HCT116 (cell line): Measurements from ENCODE around the gene HAAO. TPM values are rescaled to one million over a fixed set of nuclear protein-coding genes. Genes with fewer than 3 reads are reported as not detected.

Experiments
- ATAC-seq: fragments of 200-7000 bp; cut with Tn5 transposase; 2 replicates; pipeline ENCODE4 v1.9.1; 2020; ENCODE audit warnings: mild to moderate bottlenecking, moderate library complexity
- BruUV-seq: library from RNA; stranded (reverse); fragments of 400-500 nt; replicated peaks from 2 replicates; lab custom pipeline; 2021; lab: Mats Ljungman, UMichigan
- CTCF ChIA-PET: fragments of 300-600 bp; sonication (Branson Sonifier 250); formaldehyde crosslinking; loops from one replicate; lab custom pipeline; 2021; ENCODE audit warnings: antibody characterized with exemption; lab: Charles Lee
- POLR2A ChIA-PET: fragments of 300-600, 350-600 bp; sonication (Branson Sonifier 250); formaldehyde crosslinking; loops from one replicate; lab custom pipeline; 2021; ENCODE audit warnings: antibody characterized with exemption; lab: Charles Lee
- RAD21 ChIA-PET, 2 experiments: fragments of 300-600 bp; sonication (Branson Sonifier 250); formaldehyde crosslinking; loops; one replicate each; lab custom pipeline; 2023; ENCODE audit warnings: low total read pairs in 2 of 2; ENCODE audit not compliant: uncharacterized antibody in 2 of 2, unreplicated experiment in 2 of 2, low non-redundant PET in 1 of 2; lab: Charles Lee
- DNase-seq: peaks from one replicate; pipeline ENCODE4 v3.0.0-alpha.2; 2010; ENCODE audit warnings: low read depth, low spot score
- H2AFZ ChIP-seq: fragments of 200-600 bp; shearing (Covaris generic), sonication (generic); 2 replicates; pipeline ENCODE4 v1.6.1; 2017; ENCODE audit warnings: low read depth, mixed run types, mixed read lengths, antibody characterized with exemption, low read length; ENCODE audit not compliant: poor library complexity, severe bottlenecking
- H3K27ac ChIP-seq: 2 replicates; pipeline ENCODE4 v1.5.1; 2012; ENCODE audit warnings: low read depth, low read length
- H3K27me3 ChIP-seq: fragments of 200-600 bp; sonication (generic); 2 replicates; pipeline ENCODE4 v1.6.1; 2016; ENCODE audit warnings: mixed run types, low read length, mixed read lengths; ENCODE audit not compliant: insufficient read depth
- H3K36me3 ChIP-seq, 2 experiments: fragments of 200-500 bp in 1 of 2; fragments of 200-600 bp in 1 of 2; sonication (Bioruptor generic) in 1 of 2; sonication (generic) in 1 of 2; 2 replicates each; pipeline versions ENCODE4 v1.5.1 to v1.6.1; 2014 to 2016; ENCODE audit warnings: low read length in 2 of 2, inconsistent platforms in 1 of 2, mixed read lengths in 1 of 2, mixed run types in 1 of 2; ENCODE audit not compliant: insufficient read depth in 2 of 2, control insufficient read depth in 1 of 2
- H3K4me1 ChIP-seq, 2 experiments: fragments of 200-600 bp in 1 of 2; sonication (generic) in 1 of 2; 2 replicates each; pipeline versions ENCODE4 v1.5.1 to v1.6.1; 2012 to 2017; ENCODE audit warnings: low read length in 2 of 2, inconsistent platforms in 1 of 2, mild to moderate bottlenecking in 1 of 2, mixed read lengths in 1 of 2, mixed run types in 1 of 2, moderate library complexity in 1 of 2; ENCODE audit not compliant: insufficient read depth in 2 of 2, control insufficient read depth in 1 of 2
- H3K4me2 ChIP-seq: fragments of 200-600 bp; sonication (generic); 2 replicates; pipeline ENCODE4 v1.6.1; 2017; ENCODE audit warnings: mixed run types, low read length, mixed read lengths
- H3K4me3 ChIP-seq, 2 experiments: fragments of 200-600 bp in 1 of 2; sonication (generic) in 1 of 2; replicated peaks in 1 of 2; 2 replicates each; pipeline ENCODE4 v1.5.1; 2011 to 2016; ENCODE audit warnings: low read length in 2 of 2, control low read depth in 1 of 2, low read depth in 1 of 2, mild to moderate bottlenecking in 1 of 2, mixed read lengths in 1 of 2, mixed run types in 1 of 2
- H3K79me2 ChIP-seq: fragments of 200-600 bp; sonication (generic); 2 replicates; pipeline ENCODE4 v1.6.1; 2017; ENCODE audit warnings: mild to moderate bottlenecking, mixed run types, low read length, moderate library complexity, mixed read lengths; ENCODE audit not compliant: insufficient read depth
- H3K9ac ChIP-seq: fragments of 200-600 bp; sonication (generic); 2 replicates; pipeline ENCODE4 v1.6.1; 2016; ENCODE audit warnings: low read length, mixed read lengths
- H3K9me2 ChIP-seq: fragments of 200-600 bp; sonication (generic), shearing (Covaris generic); 2 replicates; pipeline ENCODE4 v1.6.1; 2017; ENCODE audit warnings: mixed run types, mild to moderate bottlenecking, moderate library complexity; ENCODE audit not compliant: insufficient read depth
- H3K9me3 ChIP-seq, 2 experiments: fragments of 200-500 bp in 1 of 2; fragments of 200-600 bp in 1 of 2; sonication (Bioruptor generic) in 1 of 2; sonication (generic) in 1 of 2; 2 replicates each; pipeline ENCODE4 v1.6.1; 2014 to 2017; ENCODE audit warnings: low read length in 2 of 2, mixed read lengths in 2 of 2, inconsistent platforms in 1 of 2, low read depth in 1 of 2, mild to moderate bottlenecking in 1 of 2, mixed run types in 1 of 2, moderate library complexity in 1 of 2; ENCODE audit not compliant: control insufficient read depth in 1 of 2, insufficient read depth in 1 of 2
- H4K20me1 ChIP-seq: fragments of 200-600 bp; sonication (generic), shearing (Covaris generic); 2 replicates; pipeline ENCODE4 v1.6.1; 2017; ENCODE audit warnings: mixed run types, mild to moderate bottlenecking, moderate library complexity; ENCODE audit not compliant: insufficient read depth
- FOSL1 ChIP-seq: IDR thresholded peaks from 2 replicates; pipeline ENCODE4 v1.6.1; 2012; ENCODE audit warnings: low read depth
- RAD21 ChIP-seq: IDR thresholded peaks from 2 replicates; pipeline ENCODE4 v1.6.1; 2012; ENCODE audit warnings: low read depth, mild to moderate bottlenecking
- intact Hi-C: fragments of 100-400 bp; cut with micrococcal nuclease; formaldehyde crosslinking; loops from 2 replicates; pipeline ENCODE4 v1.10.0; 2022
- total RNA-seq: library from RNA; stranded (reverse); gene quantifications from one replicate; pipeline ENCODE4 v1.2.1, GENCODE V29; 2021; ENCODE audit not compliant: unreplicated experiment
- TF ChIP-seq, protein P1 (sequence below): IDR thresholded peaks from 2 replicates; pipeline ENCODE4 v1.6.1; 2012; ENCODE audit warnings: low read depth
- TF ChIP-seq, protein P2 (sequence below), 3 experiments: fragments of 200-600 bp in 1 of 3; sonication (generic) in 1 of 3; IDR thresholded peaks in 2 of 3; conservative IDR thresholded peaks in 1 of 3; 2 replicates each; pipeline ENCODE4 v1.5.1; 2012 to 2017; ENCODE audit warnings: low read depth in 2 of 3, low read length in 2 of 3, antibody characterized with exemption in 1 of 3, borderline replicate concordance in 1 of 3, control low read depth in 1 of 3, mild to moderate bottlenecking in 1 of 3, mixed read lengths in 1 of 3, mixed run types in 1 of 3, moderate library complexity in 1 of 3; ENCODE audit not compliant: insufficient read depth in 1 of 3
- TF ChIP-seq, protein P3 (sequence below): IDR thresholded peaks from 2 replicates; pipeline ENCODE4 v1.6.1; 2012

HAAO gene
- total RNA-seq, 1 experiment from 2014 or later: not detected

DNA sequence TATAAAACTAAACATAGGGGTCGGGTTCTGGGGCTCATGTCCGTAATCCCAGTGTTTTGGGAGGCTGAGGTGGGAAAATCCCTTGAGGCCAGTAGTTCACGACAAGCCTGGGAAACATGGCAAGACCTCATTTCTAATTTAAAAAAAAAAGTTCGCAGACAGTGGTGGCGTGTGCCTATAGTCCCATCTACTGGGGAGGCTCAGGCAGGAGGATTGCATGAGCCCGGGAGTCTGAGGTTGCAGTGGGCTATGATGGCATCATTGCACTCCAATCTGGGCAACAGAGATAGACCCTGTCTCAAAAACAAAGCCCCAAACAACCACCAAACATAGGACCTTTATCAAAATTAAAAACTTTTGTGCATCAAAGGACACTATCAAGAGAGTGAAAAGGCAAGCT lies 9.8 kb upstream of the HAAO start:
- H3K27ac ChIP-seq: no peak overlapping the region
- BruUV-seq: no TSS peak
- ATAC-seq (no peak), DNase-seq (no peak)
- H3K9me2 ChIP-seq: no peaks in the 10 kb centered on the region
- H3K36me3 ChIP-seq: no peaks in the 10 kb centered on the region
- ChIA-PET RAD21 (no interaction called here), POLR2A (no interaction called here), CTCF (no interaction called here)
- no peak overlapping the region for H3K4me2 ChIP-seq
- H2AFZ ChIP-seq: no peak overlapping the region
- intact Hi-C loops: no loop called here
- no peak overlapping the region for H3K9ac ChIP-seq
- TF ChIP-seq, protein P1, sequence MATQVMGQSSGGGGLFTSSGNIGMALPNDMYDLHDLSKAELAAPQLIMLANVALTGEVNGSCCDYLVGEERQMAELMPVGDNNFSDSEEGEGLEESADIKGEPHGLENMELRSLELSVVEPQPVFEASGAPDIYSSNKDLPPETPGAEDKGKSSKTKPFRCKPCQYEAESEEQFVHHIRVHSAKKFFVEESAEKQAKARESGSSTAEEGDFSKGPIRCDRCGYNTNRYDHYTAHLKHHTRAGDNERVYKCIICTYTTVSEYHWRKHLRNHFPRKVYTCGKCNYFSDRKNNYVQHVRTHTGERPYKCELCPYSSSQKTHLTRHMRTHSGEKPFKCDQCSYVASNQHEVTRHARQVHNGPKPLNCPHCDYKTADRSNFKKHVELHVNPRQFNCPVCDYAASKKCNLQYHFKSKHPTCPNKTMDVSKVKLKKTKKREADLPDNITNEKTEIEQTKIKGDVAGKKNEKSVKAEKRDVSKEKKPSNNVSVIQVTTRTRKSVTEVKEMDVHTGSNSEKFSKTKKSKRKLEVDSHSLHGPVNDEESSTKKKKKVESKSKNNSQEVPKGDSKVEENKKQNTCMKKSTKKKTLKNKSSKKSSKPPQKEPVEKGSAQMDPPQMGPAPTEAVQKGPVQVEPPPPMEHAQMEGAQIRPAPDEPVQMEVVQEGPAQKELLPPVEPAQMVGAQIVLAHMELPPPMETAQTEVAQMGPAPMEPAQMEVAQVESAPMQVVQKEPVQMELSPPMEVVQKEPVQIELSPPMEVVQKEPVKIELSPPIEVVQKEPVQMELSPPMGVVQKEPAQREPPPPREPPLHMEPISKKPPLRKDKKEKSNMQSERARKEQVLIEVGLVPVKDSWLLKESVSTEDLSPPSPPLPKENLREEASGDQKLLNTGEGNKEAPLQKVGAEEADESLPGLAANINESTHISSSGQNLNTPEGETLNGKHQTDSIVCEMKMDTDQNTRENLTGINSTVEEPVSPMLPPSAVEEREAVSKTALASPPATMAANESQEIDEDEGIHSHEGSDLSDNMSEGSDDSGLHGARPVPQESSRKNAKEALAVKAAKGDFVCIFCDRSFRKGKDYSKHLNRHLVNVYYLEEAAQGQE: no peak
- TF ChIP-seq RAD21: peak; percentile 10; the same call in 1 of the 2 replicates
- no peaks in the 10 kb centered on the region for H3K79me2 ChIP-seq
- H3K4me1 ChIP-seq: no peaks in the 10 kb centered on the region
- no peaks in the 10 kb centered on the region for H3K9me3 ChIP-seq
- no peaks in the 10 kb centered on the region for H4K20me1 ChIP-seq
- no peak overlapping the region for H3K4me3 ChIP-seq
- H3K27me3 ChIP-seq: no peaks in the 10 kb centered on the region

DNA sequence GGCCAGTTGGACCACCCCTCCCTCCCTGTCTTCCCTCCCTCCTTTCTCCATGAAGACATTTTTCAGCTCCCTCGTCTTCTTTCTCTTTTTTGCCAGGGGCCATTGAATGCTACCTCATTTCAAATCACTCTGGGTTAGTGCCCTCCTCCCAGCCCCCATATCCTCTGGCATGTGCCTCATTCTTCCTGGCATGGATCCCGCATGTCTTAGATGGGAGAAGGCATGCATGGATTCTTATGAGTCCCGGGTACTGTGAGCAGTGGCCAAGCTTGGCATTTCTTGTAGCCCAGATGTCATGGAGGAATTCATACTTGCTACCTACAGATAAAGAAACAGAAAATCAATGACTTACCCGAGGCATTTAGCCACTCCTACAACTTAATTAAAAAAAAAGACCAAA lies 9.0 kb upstream of the HAAO start:
- H3K4me3 ChIP-seq: no peak overlapping the region
- H2AFZ ChIP-seq: no peak overlapping the region
- ChIA-PET POLR2A (interaction anchor here (1.3 kb wide), 1 partner anchor 9 kb away, joined by 3 read pairs; no protein-coding TSS in a partner anchor), RAD21 (no interaction called here), CTCF (no interaction called here)
- H3K79me2 ChIP-seq: no peaks in the 10 kb centered on the region
- no peaks in the 10 kb centered on the region for H3K4me1 ChIP-seq
- no peaks in the 10 kb centered on the region for H3K36me3 ChIP-seq
- H4K20me1 ChIP-seq: no peaks in the 10 kb centered on the region
- no TSS peak for BruUV-seq
- no peak for DNase-seq
- intact Hi-C loops: no loop called here
- no peak for ATAC-seq
- H3K27me3 ChIP-seq: no peaks in the 10 kb centered on the region
- TF ChIP-seq, protein P2, sequence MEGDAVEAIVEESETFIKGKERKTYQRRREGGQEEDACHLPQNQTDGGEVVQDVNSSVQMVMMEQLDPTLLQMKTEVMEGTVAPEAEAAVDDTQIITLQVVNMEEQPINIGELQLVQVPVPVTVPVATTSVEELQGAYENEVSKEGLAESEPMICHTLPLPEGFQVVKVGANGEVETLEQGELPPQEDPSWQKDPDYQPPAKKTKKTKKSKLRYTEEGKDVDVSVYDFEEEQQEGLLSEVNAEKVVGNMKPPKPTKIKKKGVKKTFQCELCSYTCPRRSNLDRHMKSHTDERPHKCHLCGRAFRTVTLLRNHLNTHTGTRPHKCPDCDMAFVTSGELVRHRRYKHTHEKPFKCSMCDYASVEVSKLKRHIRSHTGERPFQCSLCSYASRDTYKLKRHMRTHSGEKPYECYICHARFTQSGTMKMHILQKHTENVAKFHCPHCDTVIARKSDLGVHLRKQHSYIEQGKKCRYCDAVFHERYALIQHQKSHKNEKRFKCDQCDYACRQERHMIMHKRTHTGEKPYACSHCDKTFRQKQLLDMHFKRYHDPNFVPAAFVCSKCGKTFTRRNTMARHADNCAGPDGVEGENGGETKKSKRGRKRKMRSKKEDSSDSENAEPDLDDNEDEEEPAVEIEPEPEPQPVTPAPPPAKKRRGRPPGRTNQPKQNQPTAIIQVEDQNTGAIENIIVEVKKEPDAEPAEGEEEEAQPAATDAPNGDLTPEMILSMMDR (IDR thresholded peaks at IDR 0.05 in 2 of 3, conservative IDR thresholded peaks at IDR 0.05 in 1 of 3; ENCODE audit: borderline replicate concordance in 1 of 3, insufficient read depth in 1 of 3, low read depth in 2 of 3, low read length in 2 of 3): no peak
- no peak for TF ChIP-seq FOSL1
- TF ChIP-seq, protein P3, sequence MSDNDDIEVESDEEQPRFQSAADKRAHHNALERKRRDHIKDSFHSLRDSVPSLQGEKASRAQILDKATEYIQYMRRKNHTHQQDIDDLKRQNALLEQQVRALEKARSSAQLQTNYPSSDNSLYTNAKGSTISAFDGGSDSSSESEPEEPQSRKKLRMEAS: no peak
- H3K9me3 ChIP-seq: no peaks in the 10 kb centered on the region
- H3K27ac ChIP-seq: no peak overlapping the region
- no peak overlapping the region for H3K4me2 ChIP-seq
- no peaks in the 10 kb centered on the region for H3K9me2 ChIP-seq
- no peak overlapping the region for H3K9ac ChIP-seq
